Neural progenitor cell (in vitro differentiated cells): Measurements from ENCODE around the gene IWS1. TPM values are rescaled to one million over a fixed set of nuclear protein-coding genes. Genes with fewer than 3 reads are reported as not detected.
"Not testable (repeated sequence)": the region's sequence is repeated elsewhere in the genome, so short reads cannot be mapped to it uniquely, and the experiment has no call there.

Experiments used
- DNase-seq: peaks from one replicate; pipeline ENCODE4 v3.0.0-alpha.2; 2016; ENCODE audit warnings: low spot score
- H2AFZ ChIP-seq: fragments of 200-600 bp; sonication (generic); replicated peaks from 2 replicates; pipeline ENCODE4 v1.6.1; 2016; ENCODE audit warnings: antibody characterized with exemption
- H3F3A ChIP-seq: fragments of 200-600 bp; sonication (generic); 2 replicates; pipeline ENCODE4 v1.6.1; 2016; ENCODE audit warnings: antibody characterized with exemption, low read depth
- H3K27ac ChIP-seq: fragments of 200-600 bp; sonication (generic); 2 replicates; pipeline ENCODE4 v1.5.1; 2016; ENCODE audit warnings: mild to moderate bottlenecking
- H3K27me3 ChIP-seq: fragments of 200-600 bp; sonication (generic); 2 replicates; pipeline ENCODE4 v1.6.1; 2016; ENCODE audit warnings: mild to moderate bottlenecking, moderate library complexity
- H3K36me3 ChIP-seq: fragments of 200-600 bp; sonication (generic); 2 replicates; pipeline ENCODE4 v1.5.1; 2016
- H3K4me1 ChIP-seq: fragments of 200-600 bp; sonication (generic); 2 replicates; pipeline ENCODE4 v1.6.1; 2016; ENCODE audit warnings: mixed run types
- H3K4me2 ChIP-seq: fragments of 200-600 bp; sonication (generic); 2 replicates; pipeline ENCODE4 v1.6.1; 2016
- H3K4me3 ChIP-seq: fragments of 200-600 bp; sonication (generic); 2 replicates; pipeline ENCODE4 v1.5.1; 2016
- H3K79me2 ChIP-seq: fragments of 200-600 bp; sonication (generic); 2 replicates; pipeline ENCODE4 v1.6.1; 2016; ENCODE audit warnings: low read depth
- H3K9ac ChIP-seq: fragments of 200-600 bp; sonication (generic); 2 replicates; pipeline ENCODE4 v1.6.1; 2016
- H3K9me3 ChIP-seq: fragments of 200-600 bp; sonication (generic); 2 replicates; pipeline ENCODE4 v1.5.1; 2016; ENCODE audit warnings: low read depth
- H4K20me1 ChIP-seq: fragments of 200-600 bp; sonication (generic); 2 replicates; pipeline ENCODE4 v1.6.1; 2016; ENCODE audit warnings: low read depth
- H3K27ac Mint-ChIP-seq: 3 replicates; pipeline ENCODE4 v1.8.0; 2021; ENCODE audit warnings: mixed read lengths
- H3K27me3 Mint-ChIP-seq: 2 replicates; pipeline ENCODE4 v1.8.0; 2022; ENCODE audit warnings: low read depth, mild to moderate bottlenecking, inconsistent platforms, moderate library complexity, mixed read lengths; ENCODE audit not compliant: insufficient read depth
- H3K36me3 Mint-ChIP-seq: 3 replicates; pipeline ENCODE4 v1.8.0; 2021; ENCODE audit warnings: mixed read lengths
- H3K4me1 Mint-ChIP-seq: 3 replicates; pipeline ENCODE4 v1.8.0; 2021; ENCODE audit warnings: mixed read lengths
- H3K4me3 Mint-ChIP-seq: 3 replicates; pipeline ENCODE4 v1.8.0; 2021; ENCODE audit warnings: mild to moderate bottlenecking, moderate library complexity, mixed read lengths
- H3K9me3 Mint-ChIP-seq: 3 replicates; pipeline ENCODE4 v1.8.0; 2020; ENCODE audit warnings: mixed read lengths
- EZH2 ChIP-seq: fragments of 200-600 bp; sonication (generic); IDR thresholded peaks from 2 replicates; pipeline ENCODE4 v1.6.1; 2017; ENCODE audit warnings: antibody characterized with exemption, mild to moderate bottlenecking, moderate library complexity
- EZH2phosphoT487 ChIP-seq: fragments of 200-600 bp; sonication (generic); IDR thresholded peaks from 2 replicates; pipeline ENCODE4 v1.6.1; 2017; ENCODE audit warnings: antibody characterized with exemption
- total RNA-seq: library from RNA; depleted of rRNA; stranded (reverse); fragments of >200 nt; gene quantifications from 2 replicates; pipeline ENCODE4 v1.2.3, GENCODE V29; 2015; ENCODE audit warnings: low replicate concordance
- TF ChIP-seq, protein P1 (sequence below): fragments of 200-600 bp; sonication (generic); IDR thresholded peaks from 2 replicates; pipeline ENCODE4 v1.5.1; 2017; ENCODE audit warnings: antibody characterized with exemption, mild to moderate bottlenecking

Gene IWS1
- total RNA-seq, 1 donor from 2014 or later: 115 TPM

DNA sequence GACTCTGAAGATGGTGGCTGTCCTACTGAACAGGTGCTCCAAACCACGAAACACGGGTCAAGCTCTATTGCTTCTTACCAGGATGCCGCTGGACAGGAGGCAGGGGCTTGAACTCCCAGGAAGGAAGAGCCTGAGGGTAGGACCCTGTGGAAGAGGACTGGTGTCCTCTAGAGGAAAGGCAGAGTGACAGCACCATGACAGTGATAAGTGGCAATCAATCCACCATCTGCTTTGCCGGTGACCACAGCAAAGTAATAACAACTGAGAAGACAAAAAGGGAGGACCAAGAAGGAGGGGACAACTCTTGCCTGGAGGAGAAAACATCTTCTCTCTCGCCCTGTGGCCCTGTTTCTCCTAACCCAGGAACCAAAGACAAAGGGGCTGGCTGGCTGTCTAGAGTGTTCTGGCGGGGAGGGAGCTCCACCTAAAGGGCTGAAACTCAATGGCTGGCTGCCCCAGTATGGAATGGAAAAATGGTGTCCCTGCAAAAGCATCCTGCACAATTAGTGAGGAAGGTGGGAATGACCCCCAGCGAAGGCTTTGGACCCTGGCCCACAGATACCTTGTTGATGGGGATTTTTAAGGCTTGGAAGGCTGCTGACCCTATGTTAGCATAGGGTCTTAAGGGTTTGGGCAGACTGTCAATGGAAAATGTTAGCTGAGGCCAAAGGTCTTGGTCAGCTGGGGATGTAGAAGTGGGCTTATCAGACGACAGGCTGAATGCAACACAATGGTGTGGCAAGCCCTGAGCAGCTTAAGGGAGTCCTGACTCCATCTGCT, 72.7 kb downstream of the IWS1 start:
- Histone ChIP-seq H3K9ac (no peak overlapping the region), H3K4me1 (peaks cover 50% of the 10 kb centered on the region), H4K20me1 (no peaks in the 10 kb centered on the region), H3K79me2 (no peaks in the 10 kb centered on the region), H3K27ac (no peak overlapping the region), H2AFZ (peak overlapping the region; percentile 31), H3K4me2 (no peak overlapping the region), H3K27me3 (no peaks in the 10 kb centered on the region), H3F3A (peaks cover 59% of the 10 kb centered on the region), H3K9me3 (no peaks in the 10 kb centered on the region), H3K36me3 (no peaks in the 10 kb centered on the region), H3K4me3 (no peak overlapping the region)
- Mint-ChIP-seq H3K27me3 (no peaks in the 10 kb centered on the region), H3K9me3 (no peaks in the 10 kb centered on the region), H3K4me3 (no peak overlapping the region), H3K27ac (no peak overlapping the region), H3K4me1 (peaks cover 34% of the 10 kb centered on the region), H3K36me3 (no peaks in the 10 kb centered on the region)
- no peak for TF ChIP-seq EZH2phosphoT487
- TF ChIP-seq EZH2: no peak
- TF ChIP-seq, protein P1, sequence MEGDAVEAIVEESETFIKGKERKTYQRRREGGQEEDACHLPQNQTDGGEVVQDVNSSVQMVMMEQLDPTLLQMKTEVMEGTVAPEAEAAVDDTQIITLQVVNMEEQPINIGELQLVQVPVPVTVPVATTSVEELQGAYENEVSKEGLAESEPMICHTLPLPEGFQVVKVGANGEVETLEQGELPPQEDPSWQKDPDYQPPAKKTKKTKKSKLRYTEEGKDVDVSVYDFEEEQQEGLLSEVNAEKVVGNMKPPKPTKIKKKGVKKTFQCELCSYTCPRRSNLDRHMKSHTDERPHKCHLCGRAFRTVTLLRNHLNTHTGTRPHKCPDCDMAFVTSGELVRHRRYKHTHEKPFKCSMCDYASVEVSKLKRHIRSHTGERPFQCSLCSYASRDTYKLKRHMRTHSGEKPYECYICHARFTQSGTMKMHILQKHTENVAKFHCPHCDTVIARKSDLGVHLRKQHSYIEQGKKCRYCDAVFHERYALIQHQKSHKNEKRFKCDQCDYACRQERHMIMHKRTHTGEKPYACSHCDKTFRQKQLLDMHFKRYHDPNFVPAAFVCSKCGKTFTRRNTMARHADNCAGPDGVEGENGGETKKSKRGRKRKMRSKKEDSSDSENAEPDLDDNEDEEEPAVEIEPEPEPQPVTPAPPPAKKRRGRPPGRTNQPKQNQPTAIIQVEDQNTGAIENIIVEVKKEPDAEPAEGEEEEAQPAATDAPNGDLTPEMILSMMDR: peak; percentile 53
- peak; percentile 47 for DNase-seq

DNA sequence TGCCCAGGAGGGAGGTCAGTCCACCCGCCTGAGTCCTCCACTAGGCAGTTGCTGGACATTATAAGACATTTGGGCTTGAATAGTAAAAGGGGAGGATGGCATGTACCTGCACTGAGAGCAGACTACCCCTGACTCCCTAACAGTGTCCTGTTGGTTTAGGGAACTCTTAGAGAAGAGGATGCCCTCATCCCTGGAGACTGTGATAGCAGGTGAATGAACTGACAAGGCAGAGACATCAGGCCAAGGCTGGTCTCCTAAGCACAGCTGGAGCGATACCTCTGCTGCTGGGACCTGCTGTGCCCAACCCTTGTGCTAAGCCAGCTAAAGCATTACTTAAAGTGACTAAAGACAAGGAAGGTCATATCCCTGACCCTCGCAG, 73.3 kb downstream of the IWS1 start:
- Mint-ChIP-seq H3K27me3 (no peaks in the 10 kb centered on the region), H3K36me3 (no peaks in the 10 kb centered on the region), H3K4me1 (peaks cover 34% of the 10 kb centered on the region), H3K4me3 (no peak overlapping the region), H3K27ac (no peak overlapping the region), H3K9me3 (no peaks in the 10 kb centered on the region)
- no peak overlapping the region for H3K4me2 ChIP-seq
- H3K79me2 ChIP-seq: no peaks in the 10 kb centered on the region
- H4K20me1 ChIP-seq: no peaks in the 10 kb centered on the region
- peaks cover 59% of the 10 kb centered on the region for H3F3A ChIP-seq
- H3K9me3 ChIP-seq: no peaks in the 10 kb centered on the region
- H3K27ac ChIP-seq: no peak overlapping the region
- TF ChIP-seq, protein P1: no peak
- TF ChIP-seq EZH2: no peak
- TF ChIP-seq EZH2phosphoT487: no peak
- H3K36me3 ChIP-seq: no peaks in the 10 kb centered on the region
- no peak for DNase-seq
- no peak overlapping the region for H3K4me3 ChIP-seq
- no peak overlapping the region for H3K9ac ChIP-seq
- peaks cover 50% of the 10 kb centered on the region for H3K4me1 ChIP-seq
- H2AFZ ChIP-seq: no peak overlapping the region
- H3K27me3 ChIP-seq: no peaks in the 10 kb centered on the region

DNA sequence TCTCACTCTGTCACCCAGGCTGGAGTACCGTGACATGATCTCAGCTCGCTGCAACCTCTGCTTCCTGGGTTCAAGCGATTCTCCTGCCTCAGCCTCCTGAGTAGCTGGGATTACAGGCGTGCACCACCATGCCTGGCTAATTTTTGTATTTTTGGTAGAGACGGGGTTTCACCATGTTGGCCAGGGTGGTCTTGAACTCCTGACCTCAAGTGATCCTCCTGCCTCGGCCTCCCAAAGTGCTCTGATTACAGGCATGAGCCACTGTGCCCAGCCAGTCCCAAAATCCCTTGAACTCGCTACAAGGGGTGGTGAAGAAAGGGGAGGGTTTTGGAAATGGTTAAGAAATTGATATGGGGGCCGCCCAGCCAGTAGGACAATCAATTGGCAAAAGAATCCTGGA, 73.9 kb downstream of the IWS1 start:
- Mint-ChIP-seq H3K4me1 (peaks cover 34% of the 10 kb centered on the region), H3K27ac (peak overlapping the region; percentile 72)
- H3K36me3 Mint-ChIP-seq, H3K4me2 ChIP-seq, H3K27me3 ChIP-seq, H3K9ac ChIP-seq, H3K27me3 Mint-ChIP-seq, H3K4me3 ChIP-seq, H4K20me1 ChIP-seq, H3K9me3 ChIP-seq, DNase-seq, H3K27ac ChIP-seq, H3K79me2 ChIP-seq, H2AFZ ChIP-seq, H3K36me3 ChIP-seq, H3K4me3 Mint-ChIP-seq, H3K9me3 Mint-ChIP-seq: not testable (repeated sequence)
- Histone ChIP-seq H3F3A (peaks cover 54% of the 10 kb centered on the region), H3K4me1 (peaks cover 50% of the 10 kb centered on the region)

DNA sequence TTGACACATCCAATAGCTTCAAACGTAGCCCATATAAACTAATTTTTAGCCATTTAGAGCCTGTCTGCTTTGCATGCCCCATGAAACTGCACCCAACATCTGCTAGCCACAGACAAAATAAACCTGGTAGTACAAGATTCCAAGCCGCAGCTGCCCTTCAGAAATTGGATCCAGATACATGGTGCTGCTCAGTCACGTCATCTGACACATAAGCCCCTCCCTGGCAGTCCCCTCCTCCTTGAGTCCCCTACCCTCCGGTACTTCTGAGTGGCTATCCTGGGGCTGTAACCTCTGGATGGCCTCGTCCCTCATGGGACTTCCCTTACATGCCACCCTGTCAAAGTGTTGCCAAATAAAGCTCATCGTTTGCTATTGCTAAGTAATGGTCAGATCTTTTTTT, 74.3 kb downstream of the IWS1 start:
- Histone ChIP-seq H3K4me1 (peaks cover 50% of the 10 kb centered on the region), H4K20me1 (no peaks in the 10 kb centered on the region), H3K9ac (no peak overlapping the region), H3K79me2 (no peaks in the 10 kb centered on the region), H3K27me3 (no peaks in the 10 kb centered on the region), H3K36me3 (no peaks in the 10 kb centered on the region), H3K4me2 (no peak overlapping the region), H3K9me3 (no peaks in the 10 kb centered on the region), H3K4me3 (no peak overlapping the region), H3K27ac (no peak overlapping the region), H2AFZ (no peak overlapping the region), H3F3A (peaks cover 52% of the 10 kb centered on the region)
- H3K36me3 Mint-ChIP-seq: no peaks in the 10 kb centered on the region
- no peaks in the 10 kb centered on the region for H3K9me3 Mint-ChIP-seq
- peak overlapping the region; percentile 72 for H3K27ac Mint-ChIP-seq
- DNase-seq: no peak
- H3K4me1 Mint-ChIP-seq: peaks cover 34% of the 10 kb centered on the region
- TF ChIP-seq EZH2: no peak
- TF ChIP-seq, protein P1: no peak
- TF ChIP-seq EZH2phosphoT487: no peak
- no peak overlapping the region for H3K4me3 Mint-ChIP-seq
- no peaks in the 10 kb centered on the region for H3K27me3 Mint-ChIP-seq
